LNCaP clone FGC (cell line): ENCODE measurements around the gene SLU7.
"Not testable (repeated sequence)": the region's sequence is repeated elsewhere in the genome, so short reads cannot be mapped to it uniquely, and the experiment has no call there.

Source experiments
- DNase-seq: peaks from one replicate; pipeline ENCODE4 v3.0.0-alpha.2; 2011; ENCODE audit warnings: low read depth
- H3K4me3 ChIP-seq: 2 replicates; pipeline ENCODE4 v1.5.1; 2011; ENCODE audit warnings: mild to moderate bottlenecking, low read depth, low read length, control low read depth
- CTCF ChIP-seq: IDR thresholded peaks from 2 replicates; pipeline ENCODE4 v1.5.1; 2012; ENCODE audit warnings: mild to moderate bottlenecking; ENCODE audit not compliant: control insufficient read depth, insufficient read depth; ENCODE audit errors: extremely low read depth

Gene SLU7

GRCh38 chr5:160441311-160441781 lies 22.5 kb upstream of the SLU7 start:
- no peak for DNase-seq
- TF ChIP-seq CTCF = no peak

GRCh38 chr5:160439205-160439600 lies 20.3 kb upstream of the SLU7 start:
- TF ChIP-seq CTCF = peak; percentile 83
- DNase-seq = no peak
- peak overlapping the region; percentile 48 for H3K4me3 ChIP-seq

More at GRCh38 chr5:160441311-160441781, 22.5 kb upstream of the SLU7 start:
- no peak overlapping the region for H3K4me3 ChIP-seq

- TF ChIP-seq CTCF = peak; percentile 98
- peak overlapping the region; percentile 48 for H3K4me3 ChIP-seq
- DNase-seq = no peak
Observed at GRCh38 chr5:160438316-160439204, 19.7 kb upstream of the SLU7 start.

- H3K4me3 ChIP-seq = no peak overlapping the region
- TF ChIP-seq CTCF = no peak
- no peak for DNase-seq
Observed at GRCh38 chr5:160437271-160437670, 18.4 kb upstream of the SLU7 start.

GRCh38 chr5:160436661-160437060 lies 17.8 kb upstream of the SLU7 start:
- DNase-seq, H3K4me3 ChIP-seq: not testable (repeated sequence)

GRCh38 chr5:160436017-160436416 lies 17.1 kb upstream of the SLU7 start:
- no peak for DNase-seq
- no peak overlapping the region for H3K4me3 ChIP-seq
- TF ChIP-seq CTCF = no peak

- no peak overlapping the region for H3K4me3 ChIP-seq
- no peak for TF ChIP-seq CTCF
- DNase-seq = no peak
Observed at GRCh38 chr5:160435532-160435931, 16.7 kb upstream of the SLU7 start.
